Astrocyte (in vitro differentiated cells and primary cell): ENCODE measurements around the gene NOPCHAP1. TPM values are rescaled to one million over a fixed set of nuclear protein-coding genes. Genes with fewer than 3 reads are reported as not detected.
"Not testable (repeated sequence)": the region's sequence is repeated elsewhere in the genome, so short reads cannot be mapped to it uniquely, and the experiment has no call there.

ENCODE experiments used
- DNase-seq: peaks from one replicate; pipeline ENCODE4 v3.0.0-alpha.2; 2010; ENCODE audit warnings: low read depth
- FAIRE-seq: peaks from 2 replicates; lab custom pipeline; 2011; peaks lifted over from hg19 to GRCh38; lab: Jason Lieb, UNC
- H2AFZ ChIP-seq: 2 replicates; pipeline ENCODE4 v1.6.0; 2012; ENCODE audit warnings: low read depth, low read length, inconsistent platforms
- H3K27ac ChIP-seq: 2 replicates; pipeline ENCODE4 v1.5.1; 2011; ENCODE audit warnings: low read depth, low read length, inconsistent platforms
- H3K27me3 ChIP-seq: 2 replicates; pipeline ENCODE4 v1.6.0; 2011; ENCODE audit warnings: low read length, inconsistent platforms; ENCODE audit not compliant: insufficient read depth
- H3K36me3 ChIP-seq: 2 replicates; pipeline ENCODE4 v1.5.1; 2011; ENCODE audit warnings: low read length, inconsistent platforms; ENCODE audit not compliant: insufficient read depth
- H3K4me1 ChIP-seq: 2 replicates; pipeline ENCODE4 v1.5.1; 2011; ENCODE audit warnings: low read length, inconsistent platforms; ENCODE audit not compliant: insufficient read depth
- H3K4me2 ChIP-seq: 2 replicates; pipeline ENCODE4 v1.6.0; 2012; ENCODE audit warnings: low read length, inconsistent platforms
- H3K4me3 ChIP-seq: 2 replicates; pipeline ENCODE4 v1.5.1; 2011; ENCODE audit warnings: low read depth, mild to moderate bottlenecking, low read length, inconsistent platforms; ENCODE audit not compliant: insufficient read depth
- H3K79me2 ChIP-seq: 2 replicates; pipeline ENCODE4 v1.6.0; 2012; ENCODE audit warnings: mild to moderate bottlenecking, low read length, inconsistent platforms; ENCODE audit not compliant: insufficient read depth
- H3K9ac ChIP-seq: 2 replicates; pipeline ENCODE4 v1.6.0; 2012; ENCODE audit warnings: mild to moderate bottlenecking, low read length, inconsistent platforms
- H3K9me3 ChIP-seq: 2 replicates; pipeline ENCODE4 v1.5.1; 2012; ENCODE audit warnings: low read depth, mild to moderate bottlenecking, low read length, inconsistent platforms; ENCODE audit not compliant: insufficient read depth
- H4K20me1 ChIP-seq: 2 replicates; pipeline ENCODE4 v1.6.0; 2012; ENCODE audit warnings: low read length, inconsistent platforms; ENCODE audit not compliant: insufficient read depth
- H3K27ac Mint-ChIP-seq: one replicate; pipeline ENCODE4 v1.8.0; 2021; ENCODE audit warnings: mild to moderate bottlenecking, mixed read lengths; ENCODE audit not compliant: unreplicated experiment
- H3K27me3 Mint-ChIP-seq: one replicate; pipeline ENCODE4 v1.8.0; 2021; ENCODE audit warnings: low read depth, mixed read lengths; ENCODE audit not compliant: unreplicated experiment
- H3K36me3 Mint-ChIP-seq: one replicate; pipeline ENCODE4 v1.8.0; 2021; ENCODE audit warnings: low read depth, mixed read lengths; ENCODE audit not compliant: unreplicated experiment
- H3K4me1 Mint-ChIP-seq: one replicate; pipeline ENCODE4 v1.8.0; 2021; ENCODE audit warnings: low read depth, mixed read lengths; ENCODE audit not compliant: unreplicated experiment
- H3K4me3 Mint-ChIP-seq: one replicate; pipeline ENCODE4 v1.8.0; 2021; ENCODE audit warnings: mild to moderate bottlenecking, moderate library complexity, mixed read lengths; ENCODE audit not compliant: unreplicated experiment
- H3K9me3 Mint-ChIP-seq: one replicate; pipeline ENCODE4 v1.8.0; 2021; ENCODE audit warnings: mild to moderate bottlenecking, mixed read lengths; ENCODE audit not compliant: unreplicated experiment
- EZH2 ChIP-seq: IDR thresholded peaks from 2 replicates; pipeline ENCODE4 v1.6.1; 2012; ENCODE audit warnings: mild to moderate bottlenecking, low read length, inconsistent platforms; ENCODE audit not compliant: insufficient read depth
- total RNA-seq: library from RNA; stranded (reverse); gene quantifications from 2 replicates; pipeline ENCODE4 v1.2.1, GENCODE V29; 2021
- TF ChIP-seq, protein P1 (sequence below): IDR thresholded peaks from 2 replicates; pipeline ENCODE4 v1.5.1; 2011; ENCODE audit warnings: low read depth, mild to moderate bottlenecking, inconsistent platforms, low read length, moderate library complexity; ENCODE audit not compliant: insufficient read depth

Gene NOPCHAP1
- total RNA-seq, 1 donor from 2014 or later: 26.8 TPM

DNA sequence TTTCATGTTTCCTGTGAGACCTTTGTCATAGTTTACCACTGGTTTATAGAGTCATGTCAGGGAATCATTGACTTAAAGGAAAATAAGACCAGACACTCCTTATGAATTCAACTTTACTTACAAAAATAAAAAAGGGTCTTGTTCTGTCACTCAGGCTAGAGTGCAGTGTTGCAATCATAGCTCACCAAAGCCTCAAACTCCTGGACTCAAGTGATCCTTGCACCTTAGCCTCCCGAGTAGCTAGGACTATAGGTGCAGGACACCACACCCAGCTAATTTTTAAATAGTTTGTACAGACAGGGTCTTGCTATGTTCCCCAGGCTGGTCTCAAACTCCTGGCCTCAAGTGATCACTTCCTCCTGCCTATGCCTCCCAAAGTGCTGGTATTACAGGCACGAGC, 47.0 kb upstream of the NOPCHAP1 start:
- H3K27ac ChIP-seq: no peak overlapping the region
- H3K79me2 ChIP-seq: no peaks in the 10 kb centered on the region
- TF ChIP-seq, protein P1, sequence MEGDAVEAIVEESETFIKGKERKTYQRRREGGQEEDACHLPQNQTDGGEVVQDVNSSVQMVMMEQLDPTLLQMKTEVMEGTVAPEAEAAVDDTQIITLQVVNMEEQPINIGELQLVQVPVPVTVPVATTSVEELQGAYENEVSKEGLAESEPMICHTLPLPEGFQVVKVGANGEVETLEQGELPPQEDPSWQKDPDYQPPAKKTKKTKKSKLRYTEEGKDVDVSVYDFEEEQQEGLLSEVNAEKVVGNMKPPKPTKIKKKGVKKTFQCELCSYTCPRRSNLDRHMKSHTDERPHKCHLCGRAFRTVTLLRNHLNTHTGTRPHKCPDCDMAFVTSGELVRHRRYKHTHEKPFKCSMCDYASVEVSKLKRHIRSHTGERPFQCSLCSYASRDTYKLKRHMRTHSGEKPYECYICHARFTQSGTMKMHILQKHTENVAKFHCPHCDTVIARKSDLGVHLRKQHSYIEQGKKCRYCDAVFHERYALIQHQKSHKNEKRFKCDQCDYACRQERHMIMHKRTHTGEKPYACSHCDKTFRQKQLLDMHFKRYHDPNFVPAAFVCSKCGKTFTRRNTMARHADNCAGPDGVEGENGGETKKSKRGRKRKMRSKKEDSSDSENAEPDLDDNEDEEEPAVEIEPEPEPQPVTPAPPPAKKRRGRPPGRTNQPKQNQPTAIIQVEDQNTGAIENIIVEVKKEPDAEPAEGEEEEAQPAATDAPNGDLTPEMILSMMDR: no peak
- TF ChIP-seq EZH2: no peak
- H3K27me3 ChIP-seq: peaks cover 2% of the 10 kb centered on the region
- FAIRE-seq (no peak), DNase-seq (no peak)
- peaks cover under 1% of the 10 kb centered on the region for H3K9me3 ChIP-seq
- Mint-ChIP-seq H3K27me3 (no peaks in the 10 kb centered on the region), H3K36me3 (peaks cover 2% of the 10 kb centered on the region), H3K4me3 (no peak overlapping the region), H3K9me3 (peaks cover 8% of the 10 kb centered on the region), H3K27ac (no peak overlapping the region), H3K4me1 (peaks cover 7% of the 10 kb centered on the region)
- no peak overlapping the region for H3K4me2 ChIP-seq
- H3K4me1 ChIP-seq: no peaks in the 10 kb centered on the region
- no peak overlapping the region for H2AFZ ChIP-seq
- H3K4me3 ChIP-seq: no peak overlapping the region
- peaks cover 4% of the 10 kb centered on the region for H4K20me1 ChIP-seq
- H3K9ac ChIP-seq: no peak overlapping the region
- H3K36me3 ChIP-seq: no peaks in the 10 kb centered on the region

DNA sequence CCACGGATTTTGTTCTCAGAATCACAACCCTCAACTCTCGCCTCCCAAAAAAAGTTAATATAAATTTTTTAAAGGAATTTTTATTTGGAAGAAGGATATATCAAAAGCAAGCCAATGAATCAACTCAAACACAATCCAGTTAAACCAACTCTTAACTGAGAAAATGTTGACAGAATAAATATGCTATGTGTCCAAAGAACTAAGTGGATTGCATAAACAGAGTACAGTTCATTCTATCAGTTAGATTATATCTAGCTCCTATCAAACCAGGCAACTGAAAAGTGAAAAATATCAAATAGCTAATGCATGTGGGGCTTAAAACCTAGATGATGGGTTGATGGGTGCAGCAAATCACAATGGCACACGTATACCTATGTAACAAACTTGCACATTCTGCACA, 44.7 kb upstream of the NOPCHAP1 start:
- no peak overlapping the region for H3K4me3 ChIP-seq
- FAIRE-seq (no peak), DNase-seq (no peak)
- no peak overlapping the region for H2AFZ ChIP-seq
- H3K27ac ChIP-seq: no peak overlapping the region
- peaks cover 3% of the 10 kb centered on the region for H3K9me3 ChIP-seq
- H4K20me1 ChIP-seq: peaks cover 4% of the 10 kb centered on the region
- H3K79me2 ChIP-seq: no peaks in the 10 kb centered on the region
- Mint-ChIP-seq H3K4me1 (peaks cover 7% of the 10 kb centered on the region), H3K4me3 (no peak overlapping the region), H3K27me3 (no peaks in the 10 kb centered on the region), H3K9me3 (peaks cover 12% of the 10 kb centered on the region), H3K27ac (no peak overlapping the region), H3K36me3 (peaks cover 2% of the 10 kb centered on the region)
- peaks cover 2% of the 10 kb centered on the region for H3K27me3 ChIP-seq
- no peak overlapping the region for H3K9ac ChIP-seq
- H3K4me2 ChIP-seq: no peak overlapping the region
- H3K4me1 ChIP-seq: no peaks in the 10 kb centered on the region
- TF ChIP-seq, protein P1: no peak
- TF ChIP-seq EZH2: no peak
- no peaks in the 10 kb centered on the region for H3K36me3 ChIP-seq

DNA sequence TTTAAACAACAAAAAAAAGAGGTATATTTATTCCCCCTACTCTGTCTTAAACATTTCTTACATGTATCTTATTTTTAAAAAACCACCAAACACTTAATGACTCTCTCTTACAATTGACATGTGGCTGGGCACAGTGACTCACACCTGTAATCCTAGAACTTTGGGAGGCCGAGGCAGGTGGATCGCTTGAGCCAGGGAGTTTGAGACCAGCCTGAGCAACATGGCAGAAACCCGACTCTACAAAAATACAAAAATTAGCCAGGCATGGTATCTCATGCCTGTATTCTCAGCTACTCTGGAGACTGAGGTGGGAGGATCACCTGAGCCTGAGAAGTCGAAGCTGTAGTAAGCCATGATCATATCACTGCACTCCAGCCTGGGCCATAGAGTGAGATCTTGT, 44.0 kb upstream of the NOPCHAP1 start:
- Histone ChIP-seq H3K4me2 (no peak overlapping the region), H3K9me3 (peaks cover 3% of the 10 kb centered on the region), H3K9ac (no peak overlapping the region), H3K36me3 (no peaks in the 10 kb centered on the region), H3K4me3 (no peak overlapping the region), H3K4me1 (no peaks in the 10 kb centered on the region), H3K27ac (no peak overlapping the region), H2AFZ (no peak overlapping the region), H3K27me3 (peaks cover 2% of the 10 kb centered on the region), H3K79me2 (no peaks in the 10 kb centered on the region), H4K20me1 (peaks cover 4% of the 10 kb centered on the region)
- Mint-ChIP-seq H3K4me3 (no peak overlapping the region), H3K27me3 (no peaks in the 10 kb centered on the region), H3K27ac (no peak overlapping the region), H3K36me3 (peaks cover 2% of the 10 kb centered on the region), H3K4me1 (peaks cover 7% of the 10 kb centered on the region), H3K9me3 (peaks cover 12% of the 10 kb centered on the region)
- DNase-seq: no peak
- TF ChIP-seq, protein P1: no peak
- no peak for TF ChIP-seq EZH2
- FAIRE-seq: no peak

DNA sequence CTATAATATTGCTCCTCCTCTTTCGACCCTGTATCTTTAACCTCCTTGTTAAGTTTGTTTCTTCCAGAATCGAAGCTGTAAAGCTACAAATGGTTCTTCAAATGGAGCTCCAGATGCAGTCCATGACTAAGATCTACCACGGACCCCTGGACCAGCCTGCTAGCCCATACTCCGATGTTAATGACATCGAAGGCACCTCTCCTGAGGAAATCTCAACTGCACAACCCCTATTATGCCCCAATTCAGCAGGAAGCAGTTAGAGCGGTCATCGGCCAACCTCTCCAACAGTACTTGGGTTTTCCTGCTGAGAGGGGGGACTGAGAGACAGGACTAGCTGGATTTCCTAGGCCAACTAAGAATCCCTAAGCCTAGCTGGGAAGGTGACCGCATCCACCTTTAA, 42.7 kb upstream of the NOPCHAP1 start:
- H3K27ac Mint-ChIP-seq, H3K9ac ChIP-seq, H2AFZ ChIP-seq, H4K20me1 ChIP-seq, H3K36me3 Mint-ChIP-seq, H3K4me1 Mint-ChIP-seq, H3K36me3 ChIP-seq, H3K27me3 ChIP-seq, H3K9me3 ChIP-seq, DNase-seq, H3K79me2 ChIP-seq, H3K4me3 ChIP-seq, H3K4me2 ChIP-seq, H3K4me1 ChIP-seq, H3K27me3 Mint-ChIP-seq, H3K4me3 Mint-ChIP-seq, H3K27ac ChIP-seq, FAIRE-seq: not testable (repeated sequence)
- peaks cover 12% of the 10 kb centered on the region for H3K9me3 Mint-ChIP-seq
